ENCODE results near the gene PRSS57. TPM values are rescaled to one million over a fixed set of nuclear protein-coding genes. Genes with fewer than 3 reads are reported as not detected.

PRSS57 gene
- total RNA-seq, 2 experiments from 2014 or later = not detected

- Mint-ChIP-seq H3K9me3 (no peaks in the 10 kb centered on the region), H3K27me3 (no peaks in the 10 kb centered on the region), H3K4me1 (ENCODE audit: low read depth) (no peaks in the 10 kb centered on the region), H3K27ac (no peak overlapping the region), H3K4me3 (no peak overlapping the region), H3K36me3 (ENCODE audit: low read depth) (no peaks in the 10 kb centered on the region)
- no peak overlapping the region for H3K4me3 ChIP-seq (ENCODE audit: low read length)
- ATAC-seq (ENCODE audit: poor library complexity) = no peak
- no peak overlapping the region for H3K27ac ChIP-seq (ENCODE audit: low read depth in 1 of 2, low read length in 2 of 2)
- H3K27me3 ChIP-seq (ENCODE audit: control insufficient read depth in 1 of 2, insufficient read depth in 2 of 2, low read length in 2 of 2) = no peaks in the 10 kb centered on the region
- no peaks in the 10 kb centered on the region for H3K36me3 ChIP-seq (ENCODE audit: insufficient read depth, low read length)
- intact Hi-C loops (cut with DNase I, micrococcal nuclease) = no loop called here
- TF ChIP-seq CTCF (IDR thresholded peaks at IDR 0.05) = no peak
- peak in 1 of 14 experiments; percentile 12 for DNase-seq
- H3K9me3 ChIP-seq (ENCODE audit: control insufficient read depth in 1 of 2, insufficient read depth in 1 of 2, low read length in 2 of 2) = no peaks in the 10 kb centered on the region
- ChIA-PET POLR2A (no interaction called here), CTCF (no interaction called here)
- no peaks in the 10 kb centered on the region for H3K4me1 ChIP-seq (ENCODE audit: insufficient read depth, low read length)
These were observed 6.3 kb downstream of the PRSS57 start for GRCh38 chr19:688992-689391.

- Mint-ChIP-seq H3K9me3 (no peaks in the 10 kb centered on the region), H3K4me1 (ENCODE audit: low read depth) (no peaks in the 10 kb centered on the region), H3K36me3 (ENCODE audit: low read depth) (no peaks in the 10 kb centered on the region), H3K27me3 (no peaks in the 10 kb centered on the region), H3K4me3 (no peak overlapping the region), H3K27ac (no peak overlapping the region)
- no peak for TF ChIP-seq CTCF (IDR thresholded peaks at IDR 0.05)
- no peaks in the 10 kb centered on the region for H3K36me3 ChIP-seq (ENCODE audit: insufficient read depth, low read length)
- DNase-seq (no peak), ATAC-seq (ENCODE audit: poor library complexity) (no peak)
- intact Hi-C loops (cut with DNase I, micrococcal nuclease) = no loop called here
- H3K27me3 ChIP-seq (ENCODE audit: control insufficient read depth in 1 of 2, insufficient read depth in 2 of 2, low read length in 2 of 2) = no peaks in the 10 kb centered on the region
- no peaks in the 10 kb centered on the region for H3K4me1 ChIP-seq (ENCODE audit: insufficient read depth, low read length)
- ChIA-PET CTCF (no interaction called here), POLR2A (no interaction called here)
- peaks cover 0 to 2% of the 10 kb centered on the region in 2 experiments for H3K9me3 ChIP-seq (ENCODE audit: control insufficient read depth in 1 of 2, insufficient read depth in 1 of 2, low read length in 2 of 2)
- H3K27ac ChIP-seq (ENCODE audit: low read depth in 1 of 2, low read length in 2 of 2) = no peak overlapping the region
- no peak overlapping the region for H3K4me3 ChIP-seq (ENCODE audit: low read length)
These were observed 7.0 kb downstream of the PRSS57 start for GRCh38 chr19:688214-688613.

DNA sequence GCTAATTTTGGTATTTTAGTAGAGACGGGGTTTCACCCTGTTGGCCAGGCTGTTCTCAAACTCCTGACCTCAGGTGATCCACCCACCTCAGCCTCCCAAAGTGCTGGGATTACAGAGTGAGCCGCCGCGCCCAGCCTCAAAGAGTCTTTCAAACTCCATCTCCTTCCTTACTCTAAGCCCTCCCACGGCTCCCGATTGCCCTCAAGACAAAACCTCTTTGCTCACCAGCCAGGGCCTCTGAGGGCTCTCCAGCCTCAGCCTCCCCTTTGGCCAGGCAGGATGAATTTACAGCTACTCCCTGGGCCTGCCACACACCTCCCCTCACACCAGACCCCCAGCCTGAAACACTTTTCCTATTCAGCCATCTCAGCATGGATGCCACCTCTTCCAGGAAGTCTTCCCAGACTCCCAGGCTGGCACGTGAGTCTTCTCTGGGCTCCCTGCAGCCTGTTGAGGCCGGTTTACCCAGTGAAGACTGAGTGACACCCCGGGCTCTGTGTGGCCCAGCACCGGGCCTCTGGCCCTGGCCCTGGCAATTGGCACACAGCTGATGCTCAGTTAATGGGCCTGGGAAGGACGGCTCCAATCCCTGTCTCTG lies 7.6 kb downstream of the PRSS57 start:
- H3K27me3 Mint-ChIP-seq = no peaks in the 10 kb centered on the region
- POLR2A ChIA-PET = no interaction called here
- DNase-seq (no peak), ATAC-seq (ENCODE audit: poor library complexity) (no peak)
- H3K4me1 ChIP-seq (ENCODE audit: insufficient read depth, low read length) = no peaks in the 10 kb centered on the region
- intact Hi-C loops (cut with DNase I, micrococcal nuclease) = no loop called here
- H3K4me1 Mint-ChIP-seq (ENCODE audit: low read depth) = no peaks in the 10 kb centered on the region
- no peak for TF ChIP-seq CTCF (IDR thresholded peaks at IDR 0.05)
- H3K27ac ChIP-seq (ENCODE audit: low read depth in 1 of 2, low read length in 2 of 2) = no peak overlapping the region
- H3K4me3 ChIP-seq (ENCODE audit: low read length) = no peak overlapping the region
- H3K27me3 ChIP-seq (ENCODE audit: control insufficient read depth in 1 of 2, insufficient read depth in 2 of 2, low read length in 2 of 2) = no peaks in the 10 kb centered on the region
- H3K9me3 Mint-ChIP-seq = no peaks in the 10 kb centered on the region
- no peak overlapping the region for H3K4me3 Mint-ChIP-seq
- no peak overlapping the region for H3K27ac Mint-ChIP-seq
- H3K36me3 ChIP-seq (ENCODE audit: insufficient read depth, low read length) = no peaks in the 10 kb centered on the region
- CTCF ChIA-PET = no interaction called here
- H3K9me3 ChIP-seq (ENCODE audit: control insufficient read depth in 1 of 2, insufficient read depth in 1 of 2, low read length in 2 of 2) = peaks cover 0 to 8% of the 10 kb centered on the region in 2 experiments
- no peaks in the 10 kb centered on the region for H3K36me3 Mint-ChIP-seq (ENCODE audit: low read depth)
